Measurements from ENCODE around the gene EPB41L5.
"Not testable (repeated sequence)": the region's sequence is repeated elsewhere in the genome, so short reads cannot be mapped to it uniquely, and the experiment has no call there.

Gene EPB41L5

GRCh38 chr2:120029672-120030640, 17.1 kb downstream of the EPB41L5 start:
- no peak for DNase-seq (ENCODE audit: low spot score)

- DNase-seq (ENCODE audit: low spot score) = no peak
Measured at GRCh38 chr2:120032297-120032696, 19.4 kb downstream of the EPB41L5 start.

- no peak for DNase-seq (ENCODE audit: low spot score)
Measured at GRCh38 chr2:120034027-120034426, 21.1 kb downstream of the EPB41L5 start.

- no peak for DNase-seq (ENCODE audit: low spot score)
Measured at GRCh38 chr2:120034621-120035020, 21.7 kb downstream of the EPB41L5 start.

GRCh38 chr2:120036145-120036544, 23.3 kb downstream of the EPB41L5 start:
- DNase-seq (ENCODE audit: low spot score) = no peak

GRCh38 chr2:120037995-120038541, 25.2 kb downstream of the EPB41L5 start:
- no peak for DNase-seq (ENCODE audit: low spot score)

- no peak for DNase-seq (ENCODE audit: low spot score)
Measured at GRCh38 chr2:120042359-120042758, 29.5 kb downstream of the EPB41L5 start.

GRCh38 chr2:120044336-120044735, 31.5 kb downstream of the EPB41L5 start:
- no peak for DNase-seq (ENCODE audit: low spot score)

GRCh38 chr2:120045775-120046174, 32.9 kb downstream of the EPB41L5 start:
- DNase-seq (ENCODE audit: low spot score) = not testable (repeated sequence)

- not testable (repeated sequence) for DNase-seq (ENCODE audit: low spot score)
Measured at GRCh38 chr2:120046252-120046651, 33.4 kb downstream of the EPB41L5 start.

GRCh38 chr2:120052597-120052996, 39.7 kb downstream of the EPB41L5 start:
- no peak for DNase-seq (ENCODE audit: low spot score)

GRCh38 chr2:120053891-120054290, 41.0 kb downstream of the EPB41L5 start:
- DNase-seq (ENCODE audit: low spot score) = no peak

GRCh38 chr2:120059483-120059882, 46.6 kb downstream of the EPB41L5 start:
- no peak for DNase-seq (ENCODE audit: low spot score)

- DNase-seq (ENCODE audit: low spot score) = no peak
Measured at GRCh38 chr2:120060088-120060623, 47.3 kb downstream of the EPB41L5 start.

- DNase-seq (ENCODE audit: low spot score) = no peak
Measured at GRCh38 chr2:120064664-120065063, 51.8 kb downstream of the EPB41L5 start.

- no peak for DNase-seq (ENCODE audit: low spot score)
Measured at GRCh38 chr2:120066800-120067547, 54.1 kb downstream of the EPB41L5 start.

GRCh38 chr2:120068040-120068658, 55.3 kb downstream of the EPB41L5 start:
- not testable (repeated sequence) for DNase-seq (ENCODE audit: low spot score)

- no peak for DNase-seq (ENCODE audit: low spot score)
Measured at GRCh38 chr2:120075545-120075944, 62.7 kb downstream of the EPB41L5 start.

GRCh38 chr2:120077896-120078295, 65.0 kb downstream of the EPB41L5 start:
- no peak for DNase-seq (ENCODE audit: low spot score)

- DNase-seq (ENCODE audit: low spot score) = no peak
Measured at GRCh38 chr2:120079647-120080046, 66.8 kb downstream of the EPB41L5 start.

GRCh38 chr2:120091436-120091835, 78.6 kb downstream of the EPB41L5 start:
- DNase-seq (ENCODE audit: low spot score) = no peak

- DNase-seq (ENCODE audit: low spot score) = no peak
Measured at GRCh38 chr2:120094795-120095194, 81.9 kb downstream of the EPB41L5 start.

Measured in CD4-positive, alpha-beta T cell treated with Interleukin-15 for 4 hours (primary cell).